ENCODE measurements around the gene FRMD4A. TPM values are rescaled to one million over a fixed set of nuclear protein-coding genes. Genes with fewer than 3 reads are reported as not detected.
A peak's percentile ranks its signal among the peaks of the same experiment; 100 is the strongest.

Gene FRMD4A
- total and polyA plus RNA-seq, 12 donors = 9.1 to 29.6 (median 14.6) TPM

GRCh38 chr10:13837966-13838365, 492.8 kb downstream of the FRMD4A start:
- Histone ChIP-seq H3K27me3 (no peaks in the 10 kb centered on the region), H3K4me1 (replicated peaks in 1 of 2) (peaks cover 0 to 16% of the 10 kb centered on the region in 2 donors), H3K27ac (peak overlapping the region in 1 of 5 donors; percentile 74), H3K36me3 (replicated peaks in 1 of 2) (no peaks in the 10 kb centered on the region), H3K4me3 (no peak overlapping the region), H3K9me3 (replicated peaks in 1 of 3) (no peaks in the 10 kb centered on the region)
- WGBS, 4 donors = 86 to 94% (median 90%) methylated on average over 3 of the region's 3 CpGs
- no peak for DNase-seq
- intact Hi-C loops (cut with DNase I) = no loop called here
- no peak for TF ChIP-seq POLR2A (IDR thresholded peaks at IDR 0.05)
- TF ChIP-seq CTCF (IDR thresholded peaks at IDR 0.05) = no peak

GRCh38 chr10:13834581-13835286, 496.0 kb downstream of the FRMD4A start:
- H3K27ac ChIP-seq = peak overlapping the region in 3 of 5 donors; percentile 14 to 66 (median 62)
- H3K9me3 ChIP-seq (replicated peaks in 1 of 3) = no peaks in the 10 kb centered on the region
- peaks cover 6 to 20% of the 10 kb centered on the region in 2 donors for H3K4me1 ChIP-seq (replicated peaks in 1 of 2)
- peak in 6 of 7 donors; percentile 42 to 73 (median 48) for DNase-seq
- no peak for TF ChIP-seq POLR2A (IDR thresholded peaks at IDR 0.05)
- TF ChIP-seq CTCF (IDR thresholded peaks at IDR 0.05) = no peak
- 23 to 36% (median 24%) methylated on average over 16 of the region's 16 CpGs for whole genome bisulfite sequencing, 4 donors
- no peaks in the 10 kb centered on the region for H3K36me3 ChIP-seq (replicated peaks in 1 of 2)
- intact Hi-C loops (cut with DNase I) = no loop called here
- no peaks in the 10 kb centered on the region for H3K27me3 ChIP-seq
- no peak overlapping the region for H3K4me3 ChIP-seq

- H3K27ac ChIP-seq = peak overlapping the region in 2 of 5 donors; percentile 52 to 62
- intact Hi-C loops (cut with DNase I) = no loop called here
- no peaks in the 10 kb centered on the region for H3K27me3 ChIP-seq
- H3K4me3 ChIP-seq = no peak overlapping the region
- no peaks in the 10 kb centered on the region for H3K36me3 ChIP-seq (replicated peaks in 1 of 2)
- H3K4me1 ChIP-seq (replicated peaks in 1 of 2) = peaks cover 6 to 16% of the 10 kb centered on the region in 2 donors
- H3K9me3 ChIP-seq (replicated peaks in 1 of 3) = no peaks in the 10 kb centered on the region
- no peak for TF ChIP-seq POLR2A (IDR thresholded peaks at IDR 0.05)
- TF ChIP-seq CTCF (IDR thresholded peaks at IDR 0.05) = no peak
- peak in 2 of 7 donors; percentile 21 to 22 for DNase-seq
- 33 to 45% (median 36%) methylated on average over 4 of the region's 4 CpGs for WGBS, 4 donors
These were observed 499.0 kb downstream of the FRMD4A start for GRCh38 chr10:13831711-13832141.

- intact Hi-C loops (cut with DNase I) = no loop called here
- TF ChIP-seq CTCF (IDR thresholded peaks at IDR 0.05) = no peak
- no peak for TF ChIP-seq POLR2A (IDR thresholded peaks at IDR 0.05)
- H3K27me3 ChIP-seq = no peaks in the 10 kb centered on the region
- H3K9me3 ChIP-seq (replicated peaks in 1 of 3) = no peaks in the 10 kb centered on the region
- peaks cover 6 to 16% of the 10 kb centered on the region in 2 donors for H3K4me1 ChIP-seq (replicated peaks in 1 of 2)
- 87 to 97% (median 93%) methylated on average over 4 of the region's 4 CpGs for WGBS, 4 donors
- H3K4me3 ChIP-seq = no peak overlapping the region
- DNase-seq = no peak
- no peak overlapping the region for H3K27ac ChIP-seq
- no peaks in the 10 kb centered on the region for H3K36me3 ChIP-seq (replicated peaks in 1 of 2)
These were observed 500.3 kb downstream of the FRMD4A start for GRCh38 chr10:13830385-13830784.
